ENCODE data around the gene SMCO4.

SMCO4 gene

GRCh38 chr11:93572621-93573020 is 29.4 kb upstream of the SMCO4 start:
- H3K9me3 Mint-ChIP-seq = no peaks in the 10 kb centered on the region
- ATAC-seq (replicated peaks; ENCODE audit: extremely low read depth, poor library complexity, severe bottlenecking) = no peak

GRCh38 chr11:93572171-93572570 is 29.0 kb upstream of the SMCO4 start:
- ATAC-seq (replicated peaks; ENCODE audit: extremely low read depth, poor library complexity, severe bottlenecking) = no peak
- Mint-ChIP-seq H3K4me3 (no peak overlapping the region), H3K27me3 (peaks cover 23% of the 10 kb centered on the region), H3K9me3 (no peaks in the 10 kb centered on the region), H3K36me3 (ENCODE audit: insufficient read depth) (no peaks in the 10 kb centered on the region), H3K4me1 (no peaks in the 10 kb centered on the region), H3K27ac (ENCODE audit: low read depth) (no peak overlapping the region)
- no peak for DNase-seq (ENCODE audit: low spot score in 2 of 2)

More at GRCh38 chr11:93572621-93573020, 29.4 kb upstream of the SMCO4 start:
- peaks cover 23% of the 10 kb centered on the region for H3K27me3 Mint-ChIP-seq
- no peak overlapping the region for H3K4me3 Mint-ChIP-seq
- H3K4me1 Mint-ChIP-seq = no peaks in the 10 kb centered on the region
- no peak overlapping the region for H3K27ac Mint-ChIP-seq (ENCODE audit: low read depth)
- H3K36me3 Mint-ChIP-seq (ENCODE audit: insufficient read depth) = no peaks in the 10 kb centered on the region
- DNase-seq (ENCODE audit: low spot score in 2 of 2) = no peak

GRCh38 chr11:93571612-93572011 is 28.4 kb upstream of the SMCO4 start:
- ATAC-seq (replicated peaks; ENCODE audit: extremely low read depth, poor library complexity, severe bottlenecking) (no peak), DNase-seq (ENCODE audit: low spot score in 2 of 2) (no peak)
- Mint-ChIP-seq H3K4me1 (no peaks in the 10 kb centered on the region), H3K36me3 (ENCODE audit: insufficient read depth) (no peaks in the 10 kb centered on the region), H3K27ac (ENCODE audit: low read depth) (no peak overlapping the region), H3K9me3 (no peaks in the 10 kb centered on the region), H3K27me3 (peaks cover 23% of the 10 kb centered on the region), H3K4me3 (no peak overlapping the region)

- H3K4me3 Mint-ChIP-seq = no peak overlapping the region
- DNase-seq (ENCODE audit: low spot score in 2 of 2) (no peak), ATAC-seq (replicated peaks; ENCODE audit: extremely low read depth, poor library complexity, severe bottlenecking) (no peak)
- H3K27ac Mint-ChIP-seq (ENCODE audit: low read depth) = no peak overlapping the region
- H3K27me3 Mint-ChIP-seq = peaks cover 16% of the 10 kb centered on the region
- H3K4me1 Mint-ChIP-seq = no peaks in the 10 kb centered on the region
- no peaks in the 10 kb centered on the region for H3K36me3 Mint-ChIP-seq (ENCODE audit: insufficient read depth)
- no peaks in the 10 kb centered on the region for H3K9me3 Mint-ChIP-seq
Measured at GRCh38 chr11:93570759-93571413, 27.7 kb upstream of the SMCO4 start.

GRCh38 chr11:93569496-93569895 is 26.3 kb upstream of the SMCO4 start:
- DNase-seq (ENCODE audit: low spot score in 2 of 2) (no peak), ATAC-seq (replicated peaks; ENCODE audit: extremely low read depth, poor library complexity, severe bottlenecking) (no peak)
- Mint-ChIP-seq H3K4me3 (no peak overlapping the region), H3K27ac (ENCODE audit: low read depth) (no peak overlapping the region), H3K27me3 (peaks cover 22% of the 10 kb centered on the region), H3K36me3 (ENCODE audit: insufficient read depth) (no peaks in the 10 kb centered on the region), H3K4me1 (no peaks in the 10 kb centered on the region), H3K9me3 (no peaks in the 10 kb centered on the region)

GRCh38 chr11:93568726-93569125 is 25.5 kb upstream of the SMCO4 start:
- Mint-ChIP-seq H3K27me3 (peaks cover 30% of the 10 kb centered on the region), H3K4me3 (no peak overlapping the region), H3K9me3 (no peaks in the 10 kb centered on the region), H3K27ac (ENCODE audit: low read depth) (no peak overlapping the region), H3K36me3 (ENCODE audit: insufficient read depth) (no peaks in the 10 kb centered on the region), H3K4me1 (no peaks in the 10 kb centered on the region)
- DNase-seq (ENCODE audit: low spot score in 2 of 2) = no peak
- no peak for ATAC-seq (replicated peaks; ENCODE audit: extremely low read depth, poor library complexity, severe bottlenecking)

DNA sequence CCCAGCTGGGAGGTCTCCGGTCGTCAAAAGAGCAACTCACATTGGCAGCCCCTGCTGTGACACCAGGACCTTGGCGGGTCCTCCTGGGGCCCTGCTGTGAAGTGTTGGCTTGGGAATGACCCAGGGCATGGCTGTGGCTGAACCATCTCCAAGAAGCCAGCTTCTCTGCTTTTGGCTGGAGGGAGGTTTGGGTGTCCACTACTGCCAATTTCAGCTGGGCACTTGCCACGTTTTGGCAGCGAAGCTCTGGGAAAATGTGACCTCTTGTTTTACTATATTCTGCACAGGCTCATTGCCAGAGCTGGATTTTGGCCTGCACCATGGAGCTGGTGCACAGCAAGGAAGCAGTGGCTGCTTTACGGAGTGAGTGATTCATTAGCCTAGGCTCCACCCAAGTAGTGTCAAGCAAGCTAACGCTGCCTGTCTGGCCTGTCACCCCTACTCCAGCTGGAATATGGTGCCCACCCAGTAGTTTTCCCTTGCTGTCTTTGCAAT is 24.3 kb upstream of the SMCO4 start:
- no peak overlapping the region for H3K27ac Mint-ChIP-seq (ENCODE audit: low read depth)
- H3K4me3 Mint-ChIP-seq = no peak overlapping the region
- DNase-seq (ENCODE audit: low spot score in 2 of 2) = no peak
- no peaks in the 10 kb centered on the region for H3K36me3 Mint-ChIP-seq (ENCODE audit: insufficient read depth)
- ATAC-seq (replicated peaks; ENCODE audit: extremely low read depth, poor library complexity, severe bottlenecking) = no peak
- peaks cover 33% of the 10 kb centered on the region for H3K27me3 Mint-ChIP-seq
- no peaks in the 10 kb centered on the region for H3K4me1 Mint-ChIP-seq
- H3K9me3 Mint-ChIP-seq = no peaks in the 10 kb centered on the region

DNA sequence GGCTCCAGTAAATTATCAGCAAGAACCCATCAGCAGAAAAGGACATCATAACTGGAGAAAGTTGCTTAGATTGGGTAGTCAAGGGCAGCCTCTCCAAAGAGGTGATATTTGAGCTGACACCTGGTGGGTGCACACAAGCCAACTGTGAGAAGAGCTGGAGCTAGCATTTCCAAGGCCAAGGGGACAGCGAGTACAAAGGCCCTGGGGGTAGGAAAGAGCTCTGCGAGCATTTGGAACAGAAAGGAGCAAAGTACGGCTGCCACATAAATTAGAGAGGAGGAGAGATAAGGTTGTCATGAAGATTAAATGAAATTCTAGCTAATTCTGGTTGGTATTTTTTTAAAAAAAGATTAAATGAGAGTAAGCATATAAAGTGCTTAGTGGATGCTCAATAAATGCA is 21.7 kb upstream of the SMCO4 start:
- Mint-ChIP-seq H3K27ac (ENCODE audit: low read depth) (no peak overlapping the region), H3K9me3 (no peaks in the 10 kb centered on the region), H3K36me3 (ENCODE audit: insufficient read depth) (no peaks in the 10 kb centered on the region), H3K4me1 (no peaks in the 10 kb centered on the region), H3K4me3 (no peak overlapping the region), H3K27me3 (peaks cover 33% of the 10 kb centered on the region)
- DNase-seq (ENCODE audit: low spot score in 2 of 2) = no peak
- ATAC-seq (replicated peaks; ENCODE audit: extremely low read depth, poor library complexity, severe bottlenecking) = no peak

DNA sequence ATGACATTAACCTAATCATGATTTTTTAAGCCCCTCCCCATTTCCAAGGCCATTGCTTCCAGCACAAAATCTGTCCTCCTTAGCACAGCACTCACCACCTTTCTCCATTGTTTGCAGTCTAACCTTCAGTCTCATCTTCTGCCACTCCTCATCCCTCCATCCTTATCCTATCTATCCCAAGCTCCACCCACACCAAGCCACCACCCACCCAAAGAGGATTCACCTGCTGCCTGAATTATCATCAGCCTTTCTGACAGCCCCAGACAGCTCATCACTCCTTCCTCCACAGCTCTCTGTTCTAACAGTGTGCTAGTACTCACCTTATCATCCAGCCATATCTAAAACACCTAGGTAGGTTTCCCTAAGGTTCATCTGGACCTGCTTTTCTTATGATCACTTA is 20.7 kb upstream of the SMCO4 start:
- peaks cover 28% of the 10 kb centered on the region for H3K27me3 Mint-ChIP-seq
- H3K36me3 Mint-ChIP-seq (ENCODE audit: insufficient read depth) = peaks cover 1% of the 10 kb centered on the region
- ATAC-seq (replicated peaks; ENCODE audit: extremely low read depth, poor library complexity, severe bottlenecking) (no peak), DNase-seq (ENCODE audit: low spot score in 2 of 2) (no peak)
- no peaks in the 10 kb centered on the region for H3K9me3 Mint-ChIP-seq
- H3K4me3 Mint-ChIP-seq = no peak overlapping the region
- H3K27ac Mint-ChIP-seq (ENCODE audit: low read depth) = no peak overlapping the region
- no peaks in the 10 kb centered on the region for H3K4me1 Mint-ChIP-seq

DNA sequence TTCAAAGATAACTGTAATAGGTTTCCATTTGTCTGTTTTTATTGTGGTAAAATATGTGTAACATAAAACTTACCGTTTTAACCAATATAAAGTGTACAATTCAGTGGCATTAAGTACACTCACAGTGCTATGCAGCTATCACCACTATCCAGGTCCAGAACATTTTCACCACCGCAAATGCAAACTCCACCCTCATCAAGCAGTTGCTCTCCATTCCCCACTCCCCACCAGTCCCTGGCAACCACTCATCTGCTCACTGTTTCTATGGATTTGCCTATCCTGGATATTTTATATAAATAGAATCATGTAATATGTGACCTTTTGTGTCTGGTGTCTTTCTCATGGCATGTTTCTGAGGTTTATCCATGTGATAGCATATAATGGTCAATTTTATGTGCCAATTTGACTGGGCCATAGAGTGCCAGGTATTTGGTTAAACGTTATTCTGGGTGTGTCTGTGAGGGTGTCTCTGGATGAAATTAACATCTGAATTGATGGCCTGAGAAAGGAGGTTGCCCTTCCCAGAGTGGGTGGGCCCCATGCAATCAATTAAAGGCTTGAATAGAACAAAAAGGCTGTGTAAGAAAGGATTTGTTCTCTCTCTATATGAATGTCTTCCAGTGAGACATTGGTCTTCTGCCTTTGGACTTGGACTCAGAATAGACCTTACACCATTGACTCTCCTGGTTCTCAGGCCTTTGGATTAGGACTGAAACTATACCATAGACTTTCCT is 17.2 kb upstream of the SMCO4 start:
- DNase-seq (ENCODE audit: low spot score in 2 of 2) (no peak), ATAC-seq (replicated peaks; ENCODE audit: extremely low read depth, poor library complexity, severe bottlenecking) (no peak)
- H3K27ac Mint-ChIP-seq (ENCODE audit: low read depth) = no peak overlapping the region
- no peaks in the 10 kb centered on the region for H3K9me3 Mint-ChIP-seq
- no peaks in the 10 kb centered on the region for H3K4me1 Mint-ChIP-seq
- H3K27me3 Mint-ChIP-seq = peaks cover 34% of the 10 kb centered on the region
- peaks cover 1% of the 10 kb centered on the region for H3K36me3 Mint-ChIP-seq (ENCODE audit: insufficient read depth)
- no peak overlapping the region for H3K4me3 Mint-ChIP-seq

- ATAC-seq (replicated peaks; ENCODE audit: extremely low read depth, poor library complexity, severe bottlenecking) (no peak), DNase-seq (ENCODE audit: low spot score in 2 of 2) (no peak)
- no peaks in the 10 kb centered on the region for H3K9me3 Mint-ChIP-seq
- H3K27ac Mint-ChIP-seq (ENCODE audit: low read depth) = no peak overlapping the region
- H3K4me3 Mint-ChIP-seq = no peak overlapping the region
- H3K27me3 Mint-ChIP-seq = peaks cover 34% of the 10 kb centered on the region
- H3K4me1 Mint-ChIP-seq = no peaks in the 10 kb centered on the region
- H3K36me3 Mint-ChIP-seq (ENCODE audit: insufficient read depth) = peaks cover 1% of the 10 kb centered on the region
Measured at GRCh38 chr11:93559681-93560080, 16.5 kb upstream of the SMCO4 start.

DNA sequence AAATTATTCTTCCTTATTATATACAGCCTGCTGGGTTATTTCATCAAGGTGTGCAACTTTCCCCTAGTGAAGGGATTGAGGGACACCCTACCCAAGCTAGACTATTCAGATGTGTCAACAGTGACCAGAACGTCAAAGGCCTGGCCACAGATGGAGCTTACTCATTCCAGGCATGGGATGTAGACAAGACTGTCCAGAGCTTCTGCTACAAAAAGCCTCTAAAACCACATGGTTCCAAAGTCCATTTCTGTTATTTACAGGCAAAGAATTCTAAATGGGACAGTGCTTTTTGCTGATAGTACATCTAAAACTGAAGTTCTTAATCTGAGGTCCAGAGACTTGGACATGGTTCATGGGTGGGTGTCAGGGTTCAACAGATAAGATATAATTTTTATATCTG is 9.7 kb upstream of the SMCO4 start:
- Mint-ChIP-seq H3K27ac (ENCODE audit: low read depth) (no peak overlapping the region), H3K4me1 (no peaks in the 10 kb centered on the region), H3K4me3 (no peak overlapping the region), H3K9me3 (no peaks in the 10 kb centered on the region), H3K27me3 (peaks cover 59% of the 10 kb centered on the region), H3K36me3 (ENCODE audit: insufficient read depth) (no peaks in the 10 kb centered on the region)
- DNase-seq (ENCODE audit: low spot score in 2 of 2) (no peak), ATAC-seq (replicated peaks; ENCODE audit: extremely low read depth, poor library complexity, severe bottlenecking) (no peak)

- Mint-ChIP-seq H3K9me3 (no peaks in the 10 kb centered on the region), H3K4me3 (no peak overlapping the region), H3K27ac (ENCODE audit: low read depth) (no peak overlapping the region), H3K4me1 (no peaks in the 10 kb centered on the region), H3K36me3 (ENCODE audit: insufficient read depth) (no peaks in the 10 kb centered on the region), H3K27me3 (peaks cover 62% of the 10 kb centered on the region)
- no peak for ATAC-seq (replicated peaks; ENCODE audit: extremely low read depth, poor library complexity, severe bottlenecking)
- DNase-seq (ENCODE audit: low spot score in 2 of 2) = no peak
Measured at GRCh38 chr11:93549976-93550375, 6.8 kb upstream of the SMCO4 start.

All from central memory CD8-positive, alpha-beta T cell (primary cell).